HG03175 (cell line): ENCODE measurements around the gene BAIAP2L2.
"Not testable (repeated sequence)": the region's sequence is repeated elsewhere in the genome, so short reads cannot be mapped to it uniquely, and the experiment has no call there.

Experiments
- ATAC-seq: cut with Tn5 transposase; IDR thresholded peaks from one replicate; pipeline ENCODE4 v1.9.1; 2021; ENCODE audit warnings: mild to moderate bottlenecking, moderate library complexity; ENCODE audit not compliant: unreplicated experiment

The BAIAP2L2 gene

DNA sequence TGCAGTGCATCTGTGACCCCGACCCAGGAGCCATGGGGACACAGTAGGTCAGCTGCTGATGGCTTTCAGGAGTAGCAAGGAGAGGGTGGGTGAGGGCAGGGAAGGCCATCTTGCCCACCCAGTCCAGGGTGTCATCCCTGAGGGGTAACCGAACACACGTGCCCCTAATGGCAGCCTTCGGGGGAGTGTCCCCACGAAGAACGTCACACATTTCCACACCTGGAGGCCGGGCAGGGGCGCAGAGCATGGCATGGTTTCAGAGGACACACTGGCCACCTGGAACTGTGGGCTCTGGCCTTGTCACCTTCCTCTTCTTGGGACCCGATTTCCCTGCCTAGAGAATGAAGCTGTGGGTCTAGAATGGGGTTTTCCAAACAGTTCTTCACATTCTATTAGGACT, 19.4 kb upstream of the BAIAP2L2 start:
- ATAC-seq = no peak

DNA sequence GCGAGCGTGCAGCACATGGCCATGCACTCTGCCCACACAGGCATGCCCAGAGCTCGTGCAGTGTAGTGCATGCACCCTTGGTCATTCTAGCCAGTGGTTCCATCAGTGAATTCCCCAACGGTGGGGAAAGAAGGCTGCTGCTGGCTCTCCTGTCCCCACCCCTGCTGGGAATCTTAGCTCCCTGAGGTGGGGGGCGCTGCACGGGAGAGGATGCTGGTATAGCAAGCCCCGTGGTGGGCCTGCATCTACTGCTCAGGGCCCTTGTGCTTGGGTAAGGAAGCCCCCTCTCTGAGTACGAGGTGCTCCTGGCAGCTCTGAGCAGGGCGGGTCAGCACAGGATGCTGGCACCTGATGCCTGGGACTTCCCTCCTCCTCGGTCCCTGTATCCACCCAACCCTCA, 18.5 kb upstream of the BAIAP2L2 start:
- ATAC-seq = no peak

DNA sequence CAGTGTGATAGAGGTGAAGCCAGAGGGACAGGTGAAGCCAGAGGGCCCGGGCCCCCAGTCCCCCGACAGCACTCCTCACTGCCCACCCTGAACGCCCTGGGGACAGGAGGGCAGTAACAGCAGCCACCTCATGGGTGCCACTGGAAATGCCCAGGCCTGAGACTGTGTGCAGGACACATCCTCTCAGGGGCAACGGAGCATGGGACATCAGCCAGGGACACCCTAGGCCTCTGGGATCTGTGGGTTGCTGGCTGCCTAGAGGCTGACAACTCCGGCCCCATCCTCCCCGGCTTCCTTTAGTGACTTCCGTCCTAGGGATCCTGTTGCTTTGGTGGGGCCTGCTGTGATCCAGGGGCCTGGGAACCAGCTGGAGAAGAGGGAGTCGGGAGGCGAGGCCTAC, 17.4 kb upstream of the BAIAP2L2 start:
- no peak for ATAC-seq

DNA sequence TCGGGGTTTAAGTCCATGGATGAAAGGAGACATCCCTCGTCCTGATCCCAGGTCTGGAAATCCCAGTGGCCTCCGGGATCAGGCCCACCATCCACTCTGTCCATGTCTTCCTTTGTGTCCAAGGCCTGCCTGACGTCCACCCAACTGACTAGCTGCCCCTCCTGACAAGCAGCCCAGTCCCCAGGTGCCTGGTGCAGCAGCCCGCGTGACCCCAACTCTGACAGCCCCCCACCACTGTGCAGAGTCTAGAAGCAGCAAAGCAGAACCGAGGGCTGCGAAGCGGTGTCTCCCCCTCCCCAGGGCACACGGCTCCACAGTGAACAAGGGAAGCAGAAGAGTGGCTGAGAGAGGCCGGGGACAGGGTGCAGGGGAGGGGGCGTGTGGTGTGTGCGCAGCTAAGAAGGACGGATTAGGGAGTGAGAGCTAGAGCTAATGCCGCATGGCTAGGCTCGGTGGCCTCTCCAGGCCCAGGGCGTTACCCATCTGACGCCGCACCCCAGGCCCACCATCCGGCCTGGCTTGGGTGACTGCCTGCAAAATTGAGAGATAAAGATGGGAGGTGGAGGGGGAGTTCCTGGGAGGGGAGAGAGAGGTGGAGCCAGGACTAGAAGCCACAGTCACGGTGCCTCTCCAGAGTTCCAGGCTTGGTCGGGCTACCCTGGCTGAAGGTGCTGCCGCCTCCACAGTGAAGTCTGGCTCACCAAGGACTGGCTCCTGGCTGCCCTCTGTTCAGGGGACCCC, 16.6 kb upstream of the BAIAP2L2 start:
- no peak for ATAC-seq

DNA sequence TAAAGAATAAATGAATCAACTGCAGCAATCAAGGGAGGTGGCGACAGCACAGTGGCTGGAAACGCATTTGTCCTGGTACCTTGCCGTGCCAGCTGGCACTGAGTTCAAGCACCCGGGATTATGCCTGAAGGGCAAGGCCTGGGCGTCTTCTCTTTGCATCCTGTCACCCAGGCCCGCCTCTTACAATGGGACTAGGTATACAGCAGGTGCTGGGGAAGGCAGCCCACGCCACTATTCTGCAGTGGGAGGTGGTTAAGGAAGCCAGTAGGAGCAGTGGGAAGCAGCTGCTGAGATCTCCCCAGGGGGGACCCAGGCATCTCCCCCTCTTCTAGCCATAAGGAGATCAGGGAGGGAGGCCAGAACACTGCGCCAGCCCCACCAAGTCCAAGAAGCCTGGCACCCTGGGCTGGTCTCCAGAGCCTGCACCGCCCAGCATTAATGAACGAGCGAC, 15.3 kb upstream of the BAIAP2L2 start:
- ATAC-seq = no peak

DNA sequence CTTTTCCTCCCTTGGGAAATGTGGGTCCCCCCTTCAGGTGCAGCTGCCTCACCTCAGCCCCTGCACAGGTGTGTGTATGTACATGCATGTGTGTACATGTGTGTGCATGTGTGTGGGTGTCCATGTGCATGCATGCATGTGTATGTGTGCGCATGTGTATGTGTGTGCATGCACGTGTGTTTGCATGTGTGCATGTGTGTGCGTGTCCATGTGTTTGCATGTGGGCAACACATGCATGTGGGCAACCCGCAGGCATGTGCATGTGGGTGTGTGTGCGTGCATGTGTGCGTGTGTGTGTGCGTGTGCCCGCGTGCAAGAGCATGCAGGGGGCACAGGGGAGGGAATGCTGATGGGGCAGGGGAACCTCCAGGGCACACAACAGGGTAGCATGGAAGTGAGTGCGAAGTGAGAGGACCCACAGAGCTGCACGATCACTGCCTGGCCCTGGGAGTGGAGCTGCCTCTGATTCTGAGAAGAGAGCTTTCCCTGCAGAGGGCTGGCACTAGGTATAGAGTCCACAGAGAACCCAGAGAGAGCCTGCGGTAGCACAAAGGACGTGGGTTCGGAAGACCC, 14.6 kb upstream of the BAIAP2L2 start:
- no peak for ATAC-seq

DNA sequence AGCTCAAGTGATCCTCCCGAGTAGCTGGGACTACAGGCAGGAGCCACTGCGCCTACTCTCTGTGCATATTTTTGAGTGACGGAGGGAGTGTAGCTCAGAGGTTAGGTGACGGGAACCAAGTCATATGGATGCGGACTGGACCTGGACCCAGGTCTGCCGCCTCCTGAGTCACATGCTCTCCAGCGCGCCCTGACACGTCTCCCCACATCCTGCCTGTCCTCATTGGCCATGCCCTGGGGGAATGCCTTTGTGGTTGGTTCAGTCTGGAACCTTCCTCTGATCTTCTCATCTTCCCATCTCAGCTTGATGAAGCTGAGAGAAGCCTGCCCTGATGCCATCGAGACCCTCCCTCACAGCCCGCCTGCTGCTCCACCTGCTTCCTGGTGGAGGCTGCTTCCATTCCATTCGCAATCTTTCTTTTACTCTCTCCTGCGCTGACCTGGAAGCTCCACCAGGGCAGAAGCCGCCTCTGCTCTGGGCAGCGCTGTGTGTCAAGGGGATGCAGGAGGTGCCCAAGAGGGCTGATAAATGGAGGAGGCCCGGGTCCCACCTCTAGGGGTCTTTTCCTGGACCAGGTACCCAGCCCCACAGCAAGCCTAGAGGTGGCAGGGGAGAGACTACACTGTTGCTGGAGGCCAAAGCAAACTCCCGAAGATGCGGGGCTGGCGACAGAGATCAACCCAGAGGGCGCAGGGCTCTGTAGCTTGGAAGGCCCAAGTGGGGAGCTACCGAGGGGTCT, 13.9 kb upstream of the BAIAP2L2 start:
- no peak for ATAC-seq

DNA sequence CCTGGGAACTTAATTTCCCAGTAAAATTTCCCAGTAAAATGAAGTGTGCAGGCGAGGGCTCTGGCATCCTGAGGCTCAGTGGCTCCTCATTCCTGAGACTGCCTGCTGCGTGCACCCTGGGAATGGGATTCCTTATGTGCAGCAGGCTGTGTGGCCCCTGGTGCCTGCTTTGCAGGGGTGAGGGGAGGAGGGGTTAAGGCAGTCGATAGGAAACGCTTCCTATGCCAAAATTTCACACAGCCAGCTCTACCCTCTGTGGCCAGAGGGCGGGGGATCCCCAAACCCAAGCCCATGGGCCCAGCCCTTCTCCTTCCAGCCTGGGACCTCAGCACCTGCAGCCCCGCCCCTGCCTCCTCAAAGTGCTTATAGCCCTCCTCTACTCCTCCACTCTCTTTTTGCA, 12.1 kb upstream of the BAIAP2L2 start:
- ATAC-seq = no peak

DNA sequence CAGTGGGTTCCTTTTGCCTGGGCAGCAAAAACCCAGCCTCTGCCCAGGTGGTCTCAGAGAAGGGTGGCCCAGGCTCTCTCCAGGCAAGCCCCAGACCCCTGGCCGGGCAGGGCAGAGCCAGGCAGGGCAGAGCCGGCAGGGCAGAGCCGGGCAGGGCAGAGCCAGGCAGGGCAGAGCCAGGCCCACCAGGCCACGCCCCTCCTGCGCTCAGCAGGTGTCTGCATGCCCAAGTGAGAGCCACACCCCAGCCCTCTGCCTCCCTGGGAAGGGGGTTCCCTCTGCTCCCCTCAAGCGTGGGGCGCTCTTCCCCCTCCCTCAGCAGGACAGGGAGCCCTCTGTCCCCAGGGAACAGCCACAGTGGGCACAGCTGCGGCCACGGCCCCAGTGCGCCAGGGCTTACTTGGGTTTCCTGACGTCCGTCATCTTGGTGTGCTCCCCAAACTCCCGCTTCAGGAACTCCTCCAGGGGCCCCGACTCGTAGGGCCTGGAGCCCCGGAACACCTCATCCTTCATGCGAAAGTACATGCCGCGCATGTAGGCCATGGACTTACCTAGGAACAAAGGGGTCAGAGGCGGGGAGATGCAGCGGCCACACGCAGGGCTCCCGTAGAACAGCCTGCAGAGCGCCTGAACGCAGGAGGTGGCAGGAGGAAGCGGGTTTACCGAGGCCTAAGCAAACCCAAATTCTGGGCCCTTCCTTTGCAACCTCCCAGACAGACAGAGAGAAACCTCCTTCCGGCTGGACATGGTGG, 10.1 kb upstream of the BAIAP2L2 start:
- ATAC-seq = no peak

DNA sequence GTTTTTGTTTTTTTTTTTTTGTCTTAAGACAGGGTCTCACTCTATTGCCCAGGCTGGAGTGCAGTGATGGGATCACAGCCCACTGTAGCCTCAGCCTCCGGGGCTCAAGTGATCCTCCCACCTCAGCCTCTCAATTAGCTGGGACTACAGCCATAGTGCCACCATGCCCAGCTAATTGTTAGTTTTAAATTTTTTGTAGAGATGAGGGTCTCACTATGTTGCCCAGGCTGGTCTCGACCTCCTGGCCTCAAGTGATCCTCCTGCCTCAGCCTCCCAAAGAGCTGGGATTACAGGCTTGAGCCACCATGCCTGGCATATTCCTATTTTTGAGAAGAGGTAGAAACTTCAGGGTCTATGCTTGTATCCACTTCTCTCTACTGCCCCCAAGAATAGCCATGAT, 8.3 kb upstream of the BAIAP2L2 start:
- ATAC-seq = not testable (repeated sequence)

DNA sequence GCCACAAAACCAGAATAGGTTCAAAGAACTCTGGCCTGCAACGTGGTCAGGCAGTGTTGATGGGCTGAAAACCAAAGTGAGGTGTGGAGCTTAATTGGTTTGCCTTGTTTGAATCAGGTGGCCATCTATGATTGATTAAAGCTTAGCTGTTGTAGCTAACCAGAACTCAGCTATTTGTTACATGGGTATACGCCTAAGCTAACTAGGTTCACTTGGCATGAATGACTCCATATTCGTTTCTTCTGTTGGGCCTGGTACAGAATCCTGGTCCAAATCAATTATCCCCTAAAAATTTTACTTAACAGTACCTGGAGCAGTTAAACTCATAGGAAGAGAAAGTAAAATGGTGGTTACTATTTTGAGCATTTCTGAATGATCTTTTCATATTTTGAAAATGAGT, 7.7 kb upstream of the BAIAP2L2 start:
- no peak for ATAC-seq

DNA sequence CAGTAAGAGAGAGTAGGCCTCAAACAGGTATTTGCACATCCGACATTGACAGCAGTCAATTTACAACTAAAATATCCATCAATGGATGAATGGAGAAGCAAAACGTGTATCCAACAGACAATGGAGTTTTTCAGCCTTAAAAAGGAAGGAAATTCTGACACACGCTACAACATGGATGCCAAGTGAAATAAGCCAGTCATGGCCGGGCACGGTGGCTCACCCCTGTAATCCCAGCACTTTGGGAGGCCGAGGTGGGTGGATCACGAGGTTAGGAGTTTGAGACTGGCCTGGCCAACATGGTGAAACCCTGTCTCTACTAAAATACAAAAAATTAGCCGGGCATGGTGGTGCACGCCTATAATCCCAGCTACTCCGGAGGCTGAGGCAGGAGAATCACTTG, 7.1 kb upstream of the BAIAP2L2 start:
- ATAC-seq = not testable (repeated sequence)

DNA sequence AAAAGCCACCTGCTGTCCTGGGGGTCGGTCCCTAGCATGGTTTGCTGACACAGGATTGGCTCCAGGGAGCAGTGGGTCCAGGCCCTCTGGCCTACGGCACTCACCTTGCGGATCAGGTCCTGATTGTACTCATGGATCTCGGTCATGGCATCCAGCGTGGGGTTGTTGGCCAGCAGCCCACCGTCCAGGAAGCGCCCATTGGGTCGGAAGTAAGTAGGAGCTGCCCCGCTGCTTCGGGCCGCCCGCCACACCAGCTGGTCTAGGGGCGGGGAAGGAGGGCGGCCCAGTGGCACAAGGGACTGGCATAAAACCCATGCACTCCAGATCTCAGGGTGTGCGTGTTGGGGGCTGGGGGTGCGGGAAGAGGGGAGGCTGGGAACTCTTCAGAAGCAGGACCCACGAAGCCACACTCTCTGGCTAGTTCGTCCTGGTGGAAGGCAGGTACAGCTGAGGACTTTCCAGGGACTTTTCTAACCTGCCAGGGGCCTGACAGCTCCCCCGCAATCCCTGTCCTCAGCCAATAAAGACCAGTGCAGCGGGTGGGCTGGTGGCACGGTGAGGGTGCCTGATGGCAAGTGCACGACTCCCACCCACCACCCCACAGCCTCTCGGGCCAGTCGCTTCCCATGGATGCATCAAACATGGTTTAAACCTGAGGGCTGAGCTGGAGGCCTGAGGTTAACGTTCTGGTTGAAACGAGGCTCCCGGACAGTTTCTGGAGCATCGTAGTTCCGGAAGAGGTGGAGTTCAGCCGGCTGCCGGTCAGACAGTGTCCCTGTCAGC, 5.1 kb upstream of the BAIAP2L2 start:
- ATAC-seq = no peak

DNA sequence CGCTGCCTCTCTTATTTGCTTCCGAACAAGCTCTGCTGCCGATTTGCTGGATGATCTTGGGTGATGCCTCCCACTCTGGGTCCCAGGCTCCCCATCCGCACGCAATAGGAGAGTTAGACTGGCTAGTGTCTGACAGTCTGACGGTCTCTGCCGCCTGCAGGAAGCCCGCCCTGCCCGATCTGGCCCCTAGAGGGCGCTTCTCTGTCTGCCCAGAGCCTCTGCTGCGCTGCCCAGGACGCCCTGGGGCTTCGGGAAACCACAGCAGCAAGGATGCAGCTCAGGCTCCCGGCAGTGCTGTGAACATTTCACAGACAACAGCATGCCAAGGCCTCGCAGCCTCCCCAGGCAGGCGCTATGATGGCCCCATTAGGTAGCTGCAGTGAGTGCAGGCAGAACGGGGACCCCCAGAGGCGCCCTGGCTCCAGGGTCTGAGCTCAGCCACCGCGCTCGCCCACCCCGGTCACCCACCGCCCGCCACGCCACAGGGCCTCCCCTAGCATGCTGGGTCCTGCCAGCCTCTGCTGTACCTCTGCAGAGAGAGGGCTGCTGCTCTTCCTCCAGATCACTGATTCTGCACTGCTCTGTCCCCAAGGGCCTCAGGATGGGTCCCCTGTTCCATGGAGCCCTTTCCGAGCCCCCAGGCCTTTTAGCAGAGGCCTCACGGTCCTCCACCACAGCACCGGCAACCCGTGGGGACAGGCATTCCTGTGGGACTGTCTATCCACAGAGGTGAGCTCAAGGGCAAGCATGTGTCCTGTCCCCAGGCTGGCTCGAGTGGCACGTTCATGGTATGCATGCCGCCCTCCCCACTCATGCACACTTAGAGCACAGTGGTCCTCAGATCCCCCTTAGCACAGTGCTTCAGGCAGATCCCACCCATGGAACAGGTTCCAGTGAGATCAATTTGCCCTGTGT, 4.3 kb upstream of the BAIAP2L2 start:
- no peak for ATAC-seq

DNA sequence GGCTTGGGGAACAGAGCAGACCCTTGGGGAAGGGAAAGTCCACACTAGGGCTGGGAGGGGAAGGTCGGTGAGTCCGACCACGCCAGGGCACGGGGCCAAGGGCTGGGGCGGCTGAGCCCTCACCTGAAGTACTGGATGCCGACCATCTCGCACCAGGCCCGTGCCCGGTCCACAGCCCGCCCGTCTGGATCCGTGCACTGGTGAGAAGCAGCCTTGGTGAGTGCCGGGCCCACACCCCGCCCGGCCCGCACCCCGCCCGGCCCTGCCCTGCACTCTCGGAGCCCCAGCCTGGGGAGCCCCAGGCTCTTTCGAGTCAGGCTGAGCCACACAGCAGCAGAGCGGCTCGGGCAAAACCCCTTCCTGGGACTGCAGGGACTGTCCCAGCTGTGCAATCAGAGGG, 1.9 kb upstream of the BAIAP2L2 start:
- no peak for ATAC-seq

DNA sequence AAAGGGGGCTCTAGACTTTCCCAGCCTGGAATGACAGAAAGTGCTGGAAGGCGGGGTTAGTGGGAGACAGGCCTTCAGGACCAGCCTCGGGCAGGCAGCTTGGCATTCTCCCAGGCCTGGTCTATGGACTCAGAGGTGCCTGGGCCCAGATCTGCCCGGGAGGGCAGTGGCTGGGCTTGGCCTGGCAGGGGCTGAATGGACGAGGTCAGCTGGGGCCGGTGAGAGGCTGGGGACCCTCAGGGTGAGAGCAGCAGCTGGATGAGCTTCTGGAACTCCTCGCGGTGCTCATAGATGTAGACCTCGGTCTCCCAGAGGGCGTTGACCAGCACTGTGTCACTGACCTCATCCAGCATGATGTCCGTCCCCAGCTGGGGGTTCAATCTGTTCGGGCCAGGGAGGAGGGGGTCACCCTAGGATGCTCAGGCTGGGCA, 1.5 kb upstream of the BAIAP2L2 start:
- ATAC-seq = no peak

DNA sequence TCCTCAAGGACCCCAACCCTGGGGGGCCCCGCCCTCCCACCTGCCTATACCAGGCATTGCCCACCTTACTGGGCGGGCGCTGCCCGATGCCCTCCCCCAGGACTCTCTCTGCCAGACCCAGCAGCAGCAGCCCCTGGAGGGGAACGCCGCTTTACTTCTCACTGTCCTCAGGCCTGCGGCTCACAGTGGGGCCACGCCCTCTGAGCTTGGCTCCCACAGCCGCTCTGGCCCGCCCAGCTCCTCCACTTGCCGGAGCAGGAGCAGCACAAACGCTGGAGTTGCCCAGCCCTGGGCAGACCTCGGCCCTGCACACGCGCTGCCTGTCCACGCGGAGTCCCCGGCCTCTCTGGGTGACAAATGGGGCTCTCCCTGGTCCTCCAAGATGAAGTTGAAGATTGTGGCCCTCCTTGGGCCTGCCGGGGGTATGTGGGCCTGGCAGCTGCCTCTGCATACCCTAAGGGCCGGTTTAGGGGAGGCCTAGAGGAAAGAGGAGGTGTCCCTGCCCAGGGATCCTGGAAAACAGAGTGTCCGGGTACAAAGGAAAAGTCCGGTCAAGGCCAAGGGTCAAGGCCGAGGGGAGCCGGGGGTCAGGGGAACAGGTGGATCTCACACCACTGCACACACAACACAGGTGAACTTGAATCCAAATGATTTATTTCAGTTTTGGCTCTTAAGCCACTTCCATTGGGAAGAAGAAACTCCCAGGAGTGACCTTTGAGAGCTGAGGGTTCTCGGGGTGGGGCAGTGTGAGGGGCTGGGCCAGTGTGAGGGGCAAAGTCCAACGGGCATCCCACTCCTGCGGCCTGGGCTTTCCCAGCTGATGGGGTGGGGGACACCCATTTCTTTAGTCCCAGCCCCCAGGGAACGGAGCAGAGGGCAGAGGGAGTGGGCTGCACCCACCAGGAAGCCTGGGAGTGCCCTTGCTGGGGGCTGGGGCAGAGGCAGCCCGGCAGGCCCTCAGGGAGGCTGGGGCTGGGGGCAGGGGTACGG, 674 bp upstream of the BAIAP2L2 start:
- ATAC-seq = no peak

DNA sequence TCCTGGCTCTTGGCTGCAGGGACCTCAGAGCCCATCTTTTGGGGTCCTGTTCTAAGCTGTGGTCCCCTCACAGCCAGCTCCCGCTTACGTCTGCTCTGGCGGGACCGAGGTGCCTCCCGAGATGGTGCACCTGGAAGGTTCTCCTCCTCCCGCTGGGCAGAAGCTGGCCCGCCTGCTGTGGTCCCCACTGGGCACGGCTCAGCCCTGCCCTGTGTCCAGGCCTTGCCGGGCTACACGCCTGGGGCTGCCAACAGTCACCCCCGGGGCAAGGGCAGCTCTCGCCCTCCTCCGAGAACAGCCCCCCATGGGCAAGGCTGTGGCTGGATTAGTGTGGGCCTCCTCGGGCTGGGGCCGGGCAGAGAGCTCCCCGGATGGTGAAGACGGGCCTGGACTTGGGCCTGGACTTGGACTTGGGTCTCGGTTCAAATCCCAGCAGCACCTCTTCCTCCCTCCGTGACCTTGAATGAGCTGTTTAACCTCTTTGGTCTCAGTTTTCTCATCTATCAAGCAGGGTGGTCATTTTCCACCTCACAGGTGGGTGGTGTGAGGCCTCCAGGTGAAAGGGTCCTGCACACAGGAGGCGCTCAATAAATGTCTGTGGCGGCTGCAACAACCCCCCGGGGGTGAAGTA, 998 bp downstream of the BAIAP2L2 start:
- ATAC-seq = no peak
